Endothelial cell of hepatic sinusoid (primary cell): ENCODE measurements around the gene GPNMB.

Experiments
- in situ Hi-C: cut with HindIII; loops from 2 replicates; pipeline ENCODE4 v1.10.0; 2017; ENCODE audit warnings: low sequenced_read_pairs

Gene GPNMB

GRCh38 chr7:23226844-23227450, 19.6 kb upstream of the GPNMB start:
- in situ Hi-C loops: no loop called here

- in situ Hi-C loops: no loop called here
Observed at GRCh38 chr7:23228412-23228811, 18.2 kb upstream of the GPNMB start.

- in situ Hi-C loops: no loop called here
Observed at GRCh38 chr7:23230641-23231101, 15.9 kb upstream of the GPNMB start.

- in situ Hi-C loops: no loop called here
Observed at GRCh38 chr7:23232966-23233365, 13.6 kb upstream of the GPNMB start.

GRCh38 chr7:23234569-23235296, 11.8 kb upstream of the GPNMB start:
- in situ Hi-C loops: no loop called here

DNA sequence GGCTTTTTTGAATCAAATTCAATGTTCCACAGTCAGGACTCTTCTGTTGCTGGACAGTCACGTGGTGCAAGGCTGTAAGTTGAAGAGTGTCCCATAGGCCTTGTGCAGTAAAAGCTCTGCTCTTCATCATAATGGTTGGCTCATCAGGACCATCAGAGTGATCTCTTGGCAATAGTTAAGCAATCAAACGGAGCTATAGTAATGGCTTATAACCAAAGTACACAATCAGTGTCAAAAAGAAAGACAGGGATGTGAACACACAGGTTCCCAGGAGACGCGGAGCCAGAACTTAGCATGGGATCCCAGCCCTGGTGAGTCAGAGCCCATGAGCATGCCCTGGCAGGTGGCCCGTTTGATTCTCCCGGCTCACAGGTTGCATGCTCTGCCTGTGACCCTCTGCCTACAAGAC, 10.8 kb upstream of the GPNMB start:
- in situ Hi-C loops: no loop called here

DNA sequence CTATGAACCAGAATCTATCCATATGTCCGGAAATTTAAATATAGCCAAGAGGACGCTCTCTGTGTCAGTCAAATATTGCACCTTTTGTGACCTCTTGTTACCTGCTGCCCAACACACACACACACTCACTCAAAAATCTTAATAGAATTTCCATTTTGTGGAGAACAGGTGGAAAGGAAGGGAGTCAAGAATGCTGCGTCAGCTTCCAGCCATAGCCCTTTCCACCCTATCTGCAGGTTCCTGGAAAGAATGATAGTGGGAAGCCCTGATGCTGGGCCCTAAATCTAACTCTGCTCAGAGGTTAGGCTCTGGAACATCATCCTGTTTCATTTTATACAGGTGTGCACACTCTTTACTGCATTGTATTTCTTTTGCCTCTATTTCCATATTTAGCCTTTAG, 9.6 kb upstream of the GPNMB start:
- in situ Hi-C loops: no loop called here

DNA sequence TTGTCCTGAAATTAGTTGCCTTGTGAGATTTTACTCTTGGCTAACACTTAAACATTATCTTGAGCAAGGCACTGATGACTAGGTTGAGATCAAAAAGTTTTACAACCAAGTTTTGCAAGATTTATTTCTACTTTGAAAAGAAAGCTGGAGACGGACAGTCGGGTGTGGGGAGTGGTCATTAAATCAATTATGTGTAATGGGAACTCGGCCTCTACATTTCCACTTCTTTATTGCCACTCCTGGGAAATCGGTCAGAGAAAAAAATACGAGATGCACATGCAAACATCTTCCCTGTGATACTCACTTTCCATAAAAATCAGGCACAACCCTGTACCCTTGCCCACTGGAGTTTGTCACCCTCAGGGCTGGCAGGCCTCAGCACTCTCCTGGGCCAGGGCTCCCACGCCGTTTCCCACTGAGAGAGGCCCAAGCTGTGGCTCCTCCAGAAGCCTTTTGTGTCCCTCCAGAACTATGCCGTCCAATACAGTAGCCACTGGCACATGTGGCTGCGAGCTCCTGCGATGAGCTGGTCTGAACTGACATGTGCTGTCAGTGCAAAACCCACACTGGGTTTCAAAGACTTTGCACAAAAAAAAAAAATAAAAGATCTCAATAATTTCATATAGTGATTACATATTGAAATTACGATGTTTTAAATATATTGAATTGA, 7.5 kb upstream of the GPNMB start:
- in situ Hi-C loops: no loop called here

DNA sequence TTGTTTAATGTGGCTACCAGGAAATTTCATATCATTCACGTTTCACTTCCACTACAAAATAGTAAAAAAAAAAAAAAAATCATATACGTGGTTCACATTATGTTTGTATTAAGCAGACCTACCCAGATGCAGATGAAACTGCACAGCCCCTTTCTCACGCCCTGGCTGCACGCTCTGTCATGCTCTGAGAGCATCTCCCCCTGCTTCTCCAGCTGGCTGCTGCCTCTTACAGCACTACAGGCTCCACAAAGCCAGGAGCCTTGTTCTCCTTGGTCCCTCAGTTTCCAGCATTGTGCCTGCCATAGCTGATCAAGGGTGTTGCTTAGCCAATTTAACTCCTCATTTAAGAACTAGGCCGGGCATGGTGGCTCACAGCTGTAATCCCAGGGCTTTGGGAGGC, 6.9 kb upstream of the GPNMB start:
- in situ Hi-C loops: loop anchor here (10.0 kb wide), 2 partner anchors 75 to 505 kb away; no protein-coding TSS in a partner anchor

DNA sequence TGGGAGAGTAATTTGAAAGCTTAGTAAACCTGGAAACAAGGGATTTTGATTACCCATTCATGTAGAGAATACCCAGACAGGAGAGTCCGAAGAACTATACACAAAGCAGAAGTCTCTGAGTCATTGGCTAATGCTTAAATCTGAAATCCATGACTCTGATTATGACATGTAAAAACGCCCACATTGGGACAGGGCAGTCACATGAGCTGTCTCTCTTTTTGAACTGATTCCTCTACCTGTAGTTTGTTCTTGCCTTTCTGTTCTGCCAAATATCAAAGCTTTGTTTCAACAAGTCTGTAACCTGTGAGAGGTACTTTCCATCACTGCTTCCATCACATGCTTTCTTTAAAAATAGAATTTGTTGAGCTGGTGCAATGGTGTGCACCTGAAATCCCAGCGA, 4.3 kb upstream of the GPNMB start:
- in situ Hi-C loops: loop anchor here (10.0 kb wide), 2 partner anchors 78 to 508 kb away; no protein-coding TSS in a partner anchor

- in situ Hi-C loops: loop anchor here (10.0 kb wide), 2 partner anchors 78 to 508 kb away; no protein-coding TSS in a partner anchor
Observed at GRCh38 chr7:23242935-23243334, 3.6 kb upstream of the GPNMB start.

DNA sequence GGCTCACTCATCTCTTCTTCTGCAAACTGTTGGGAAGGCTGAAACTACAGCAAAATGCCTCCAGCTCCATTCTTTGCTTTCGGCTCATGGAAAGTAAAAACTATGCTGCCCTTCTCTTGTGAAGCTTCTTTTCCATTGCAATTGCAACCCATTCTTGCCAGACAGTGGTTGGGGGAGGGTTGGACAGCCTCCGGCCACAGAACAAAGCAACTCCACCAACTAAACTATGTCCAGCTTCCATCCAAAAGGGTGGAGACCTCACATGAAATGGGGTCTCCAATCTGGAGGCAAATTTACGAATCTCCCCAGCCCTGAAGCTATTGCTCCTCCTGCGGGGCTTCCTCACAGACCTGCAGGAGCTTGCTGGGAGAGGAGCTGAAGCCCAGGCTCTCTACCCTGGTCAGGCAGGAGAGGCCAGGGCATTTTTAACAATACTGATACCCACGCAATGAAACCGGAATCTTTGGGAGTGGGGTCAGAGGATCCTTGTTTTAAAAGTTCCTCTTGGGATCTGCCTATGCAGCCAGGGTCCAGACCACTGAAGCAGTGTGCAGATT, 549 bp downstream of the GPNMB start:
- in situ Hi-C loops: loop anchor here (10.0 kb wide), 2 partner anchors 82 to 512 kb away; no protein-coding TSS in a partner anchor

DNA sequence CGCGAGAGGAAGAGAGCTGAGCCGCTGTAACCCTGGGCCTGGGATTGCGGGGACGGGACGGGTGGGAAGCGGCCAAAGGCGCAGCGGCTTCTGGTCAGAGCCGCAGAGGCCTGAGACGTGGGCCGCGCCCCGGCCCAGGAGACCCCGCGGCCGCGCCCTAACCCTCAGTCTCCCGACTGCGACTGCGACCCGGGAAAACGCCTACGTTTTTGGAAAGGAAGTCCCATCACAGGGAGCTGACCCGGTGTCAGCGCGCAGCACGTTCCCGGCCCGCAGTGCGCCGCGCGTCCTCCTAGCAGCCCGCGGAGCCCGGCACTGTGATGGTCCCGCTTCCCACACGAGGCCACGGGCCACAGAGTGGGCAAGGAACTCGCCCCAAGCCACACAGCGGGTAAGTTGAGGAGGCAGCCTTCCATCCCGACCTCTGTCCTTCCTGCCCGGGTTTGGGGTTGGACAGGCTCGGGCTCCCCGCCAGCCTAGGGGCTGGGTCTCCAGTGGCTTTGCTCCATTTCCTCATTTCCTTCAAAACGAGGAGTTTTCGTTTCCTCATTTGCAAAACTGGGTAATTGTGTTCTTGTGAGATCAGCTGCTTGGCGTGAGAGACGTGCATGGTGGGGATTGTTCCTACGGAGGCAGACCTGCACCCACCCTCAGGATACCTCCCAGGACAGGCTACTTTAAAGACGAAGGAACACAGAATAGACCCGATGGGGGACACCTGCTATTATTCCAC, 1.2 kb downstream of the GPNMB start:
- in situ Hi-C loops: loop anchor here (10.0 kb wide), 2 partner anchors 83 to 513 kb away; no protein-coding TSS in a partner anchor

DNA sequence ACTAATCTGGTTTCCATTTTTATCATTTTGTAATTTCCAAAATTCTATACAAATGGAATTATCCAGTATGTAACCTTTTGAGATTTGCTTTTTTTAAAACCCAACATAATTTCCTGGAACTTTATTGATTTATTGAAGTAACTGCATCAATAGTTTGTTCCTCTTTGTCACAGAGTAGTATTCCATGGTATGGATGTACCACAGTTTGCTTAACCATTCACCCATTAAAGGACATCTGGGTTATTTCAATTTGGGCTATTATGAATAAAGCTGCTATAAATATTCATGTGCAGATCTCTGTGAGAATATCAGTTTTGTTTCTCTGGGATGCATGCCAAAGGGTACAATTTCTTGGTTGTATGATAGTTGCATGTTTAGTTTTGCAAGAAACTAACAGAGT, 2.9 kb downstream of the GPNMB start:
- in situ Hi-C loops: loop anchor here (10.0 kb wide), 2 partner anchors 85 to 515 kb away; no protein-coding TSS in a partner anchor

- in situ Hi-C loops: loop anchor here (25.0 kb wide), 1 partner anchor 458 kb away; the partner anchor contains the start of gene STK31
Observed at GRCh38 chr7:23254051-23254681, 7.6 kb downstream of the GPNMB start.

- in situ Hi-C loops: loop anchor here (25.0 kb wide), 1 partner anchor 456 kb away; the partner anchor contains the start of gene STK31
Observed at GRCh38 chr7:23256731-23257130, 10.2 kb downstream of the GPNMB start.

DNA sequence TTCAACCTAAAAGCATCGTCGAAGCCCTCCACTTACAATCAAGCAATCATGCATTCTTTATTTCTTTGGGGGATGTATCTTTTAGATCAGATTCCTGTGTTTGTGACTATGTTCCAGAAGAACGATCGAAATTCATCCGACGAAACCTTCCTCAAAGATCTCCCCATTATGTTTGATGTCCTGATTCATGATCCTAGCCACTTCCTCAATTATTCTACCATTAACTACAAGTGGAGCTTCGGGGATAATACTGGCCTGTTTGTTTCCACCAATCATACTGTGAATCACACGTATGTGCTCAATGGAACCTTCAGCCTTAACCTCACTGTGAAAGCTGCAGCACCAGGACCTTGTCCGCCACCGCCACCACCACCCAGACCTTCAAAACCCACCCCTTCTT, 13.8 kb downstream of the GPNMB start:
- in situ Hi-C loops: loop anchor here (10.0 to 25.0 kb wide), 2 partner anchors 66 to 452 kb away; partner anchors contain the start of gene STK31

DNA sequence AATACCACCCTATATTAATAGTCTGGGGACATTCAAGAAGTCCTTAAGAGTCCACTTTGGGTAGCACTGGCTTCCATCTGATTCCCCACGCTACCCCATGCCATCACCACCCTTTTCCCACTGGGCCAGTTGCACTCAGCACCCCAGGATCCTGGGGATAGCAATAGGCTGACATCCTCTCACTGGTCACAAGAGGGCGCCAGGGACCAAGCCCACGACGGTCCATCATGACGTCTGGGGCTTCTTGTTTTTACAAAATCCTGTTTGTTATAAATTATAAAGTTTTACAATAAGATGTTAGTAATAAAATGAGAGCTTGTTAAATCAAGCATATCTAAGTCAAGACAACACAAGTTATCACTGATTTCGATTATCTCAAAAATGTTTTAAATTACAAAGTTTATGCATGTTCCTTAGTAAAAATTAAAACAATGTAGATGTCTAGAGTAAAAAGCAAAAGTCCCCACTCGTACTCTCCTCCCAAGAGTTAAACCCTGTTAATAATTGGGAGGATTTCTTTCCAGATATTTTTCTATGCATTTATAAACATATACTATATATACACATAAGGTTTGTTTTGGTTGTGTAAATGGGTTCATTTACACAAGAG, 15.4 kb downstream of the GPNMB start:
- in situ Hi-C loops: loop anchor here (10.0 to 25.0 kb wide), 2 partner anchors 67 to 450 kb away; partner anchors contain the start of gene STK31

DNA sequence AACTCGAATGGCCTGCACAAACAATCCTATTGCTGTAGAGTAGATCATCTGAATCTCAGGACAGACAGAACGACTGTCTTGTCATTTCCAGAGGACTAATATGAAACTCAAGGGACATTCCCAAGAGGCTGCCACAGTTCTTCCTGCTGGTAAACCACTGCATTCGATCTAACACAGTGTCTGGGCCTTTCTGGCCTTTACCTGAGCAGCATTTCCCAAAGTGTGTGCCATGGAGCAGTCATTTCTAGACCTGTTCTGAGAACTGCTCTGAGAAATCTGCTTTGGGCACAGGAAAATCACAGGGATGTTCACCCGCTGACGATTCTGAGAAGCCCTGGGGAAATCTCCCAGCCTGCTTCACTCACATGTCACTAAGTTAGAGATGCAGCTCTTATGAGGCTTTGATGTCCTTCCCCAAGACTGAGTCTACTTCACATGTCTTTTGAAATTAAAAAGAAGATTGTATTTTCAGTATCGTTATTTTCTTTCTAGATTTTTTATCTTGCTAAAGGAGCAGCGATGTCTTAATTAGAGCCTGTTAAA, 18.4 kb downstream of the GPNMB start:
- in situ Hi-C loops: loop anchor here (10.0 to 25.0 kb wide), 2 partner anchors 70 to 447 kb away; partner anchors contain the start of gene STK31
